Ishikawa (cell line): Measurements from ENCODE around the gene TSPAN4.

ENCODE experiments used
- CEBPB ChIP-seq: IDR thresholded peaks from 2 replicates; pipeline ENCODE4 v1.6.1; 2012
- CREB1 ChIP-seq: IDR thresholded peaks from 2 replicates; pipeline ENCODE4 v1.6.1; 2012; ENCODE audit warnings: low read depth
- EGR1 ChIP-seq: IDR thresholded peaks from 2 replicates; pipeline ENCODE4 v1.6.1; 2012
- EP300 ChIP-seq: IDR thresholded peaks from 2 replicates; pipeline ENCODE4 v1.6.1; 2012; ENCODE audit warnings: borderline replicate concordance
- FOXM1 ChIP-seq: IDR thresholded peaks from 2 replicates; pipeline ENCODE4 v1.6.1; 2012; ENCODE audit warnings: low read depth, borderline replicate concordance
- NFIC ChIP-seq: IDR thresholded peaks from 2 replicates; pipeline ENCODE4 v1.6.1; 2012
- RAD21 ChIP-seq: IDR thresholded peaks from 2 replicates; pipeline ENCODE4 v1.6.1; 2012; ENCODE audit warnings: low read depth
- TAF1 ChIP-seq: IDR thresholded peaks from 2 replicates; pipeline ENCODE4 v1.6.1; 2012; ENCODE audit warnings: low read depth, mild to moderate bottlenecking
- TCF12 ChIP-seq: IDR thresholded peaks from 2 replicates; pipeline ENCODE4 v1.6.1; 2012; ENCODE audit warnings: low read depth
- TEAD4 ChIP-seq: IDR thresholded peaks from 2 replicates; pipeline ENCODE4 v1.6.1; 2012
- YY1 ChIP-seq: IDR thresholded peaks from 2 replicates; pipeline ENCODE4 v1.6.1; 2012; ENCODE audit warnings: low read depth
- ZBTB7A ChIP-seq: IDR thresholded peaks from 2 replicates; pipeline ENCODE4 v1.6.1; 2012; ENCODE audit warnings: low read depth
- TF ChIP-seq, protein P1 (sequence below): IDR thresholded peaks from 2 replicates; pipeline ENCODE4 v1.6.1; 2012
- TF ChIP-seq, protein P2 (sequence below): IDR thresholded peaks from 2 replicates; pipeline ENCODE4 v1.6.1; 2012; ENCODE audit warnings: low read depth, mild to moderate bottlenecking
- TF ChIP-seq, protein P3 (sequence below): IDR thresholded peaks from 2 replicates; pipeline ENCODE4 v1.6.1; 2012

Gene TSPAN4

DNA sequence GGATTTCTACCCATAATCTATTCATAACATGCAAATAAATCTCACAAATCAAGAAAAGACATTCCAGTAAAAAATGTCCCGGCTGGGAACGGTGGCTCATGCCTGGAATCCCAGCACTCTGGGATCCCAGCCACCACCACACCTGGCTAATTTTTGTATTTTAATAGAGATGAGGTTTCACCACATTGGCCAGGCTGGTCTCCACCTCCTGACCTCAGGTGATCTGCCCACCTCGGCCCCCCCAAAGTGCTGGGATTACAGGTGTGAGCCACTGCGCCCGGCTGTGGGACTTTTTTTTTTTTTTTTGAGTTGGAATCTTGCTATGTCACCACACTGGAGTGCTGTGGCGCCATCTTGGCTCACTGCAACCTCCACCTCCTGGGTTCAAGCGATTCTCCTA, 63.3 kb downstream of the TSPAN4 start:
- TF ChIP-seq EP300, result no peak
- TF ChIP-seq NFIC, result no peak
- TF ChIP-seq CREB1, result no peak
- no peak for TF ChIP-seq YY1
- TF ChIP-seq, protein P1, sequence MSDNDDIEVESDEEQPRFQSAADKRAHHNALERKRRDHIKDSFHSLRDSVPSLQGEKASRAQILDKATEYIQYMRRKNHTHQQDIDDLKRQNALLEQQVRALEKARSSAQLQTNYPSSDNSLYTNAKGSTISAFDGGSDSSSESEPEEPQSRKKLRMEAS, result no peak
- no peak for TF ChIP-seq TCF12
- TF ChIP-seq, protein P2, sequence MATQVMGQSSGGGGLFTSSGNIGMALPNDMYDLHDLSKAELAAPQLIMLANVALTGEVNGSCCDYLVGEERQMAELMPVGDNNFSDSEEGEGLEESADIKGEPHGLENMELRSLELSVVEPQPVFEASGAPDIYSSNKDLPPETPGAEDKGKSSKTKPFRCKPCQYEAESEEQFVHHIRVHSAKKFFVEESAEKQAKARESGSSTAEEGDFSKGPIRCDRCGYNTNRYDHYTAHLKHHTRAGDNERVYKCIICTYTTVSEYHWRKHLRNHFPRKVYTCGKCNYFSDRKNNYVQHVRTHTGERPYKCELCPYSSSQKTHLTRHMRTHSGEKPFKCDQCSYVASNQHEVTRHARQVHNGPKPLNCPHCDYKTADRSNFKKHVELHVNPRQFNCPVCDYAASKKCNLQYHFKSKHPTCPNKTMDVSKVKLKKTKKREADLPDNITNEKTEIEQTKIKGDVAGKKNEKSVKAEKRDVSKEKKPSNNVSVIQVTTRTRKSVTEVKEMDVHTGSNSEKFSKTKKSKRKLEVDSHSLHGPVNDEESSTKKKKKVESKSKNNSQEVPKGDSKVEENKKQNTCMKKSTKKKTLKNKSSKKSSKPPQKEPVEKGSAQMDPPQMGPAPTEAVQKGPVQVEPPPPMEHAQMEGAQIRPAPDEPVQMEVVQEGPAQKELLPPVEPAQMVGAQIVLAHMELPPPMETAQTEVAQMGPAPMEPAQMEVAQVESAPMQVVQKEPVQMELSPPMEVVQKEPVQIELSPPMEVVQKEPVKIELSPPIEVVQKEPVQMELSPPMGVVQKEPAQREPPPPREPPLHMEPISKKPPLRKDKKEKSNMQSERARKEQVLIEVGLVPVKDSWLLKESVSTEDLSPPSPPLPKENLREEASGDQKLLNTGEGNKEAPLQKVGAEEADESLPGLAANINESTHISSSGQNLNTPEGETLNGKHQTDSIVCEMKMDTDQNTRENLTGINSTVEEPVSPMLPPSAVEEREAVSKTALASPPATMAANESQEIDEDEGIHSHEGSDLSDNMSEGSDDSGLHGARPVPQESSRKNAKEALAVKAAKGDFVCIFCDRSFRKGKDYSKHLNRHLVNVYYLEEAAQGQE, result no peak
- TF ChIP-seq TAF1, result no peak
- TF ChIP-seq EGR1, result no peak
- TF ChIP-seq CEBPB, result no peak
- TF ChIP-seq TEAD4, result no peak
- no peak for TF ChIP-seq ZBTB7A
- TF ChIP-seq, protein P3, sequence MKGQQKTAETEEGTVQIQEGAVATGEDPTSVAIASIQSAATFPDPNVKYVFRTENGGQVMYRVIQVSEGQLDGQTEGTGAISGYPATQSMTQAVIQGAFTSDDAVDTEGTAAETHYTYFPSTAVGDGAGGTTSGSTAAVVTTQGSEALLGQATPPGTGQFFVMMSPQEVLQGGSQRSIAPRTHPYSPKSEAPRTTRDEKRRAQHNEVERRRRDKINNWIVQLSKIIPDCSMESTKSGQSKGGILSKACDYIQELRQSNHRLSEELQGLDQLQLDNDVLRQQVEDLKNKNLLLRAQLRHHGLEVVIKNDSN, result no peak
- TF ChIP-seq RAD21, result no peak
- TF ChIP-seq FOXM1, result no peak

GRCh38 chr11:907668-908067, 65.0 kb downstream of the TSPAN4 start:
- TF ChIP-seq TEAD4 (no peak), TCF12 (no peak), EGR1 (no peak), CREB1 (no peak), YY1 (no peak), FOXM1 (no peak), EP300 (no peak), TAF1 (no peak)
- TF ChIP-seq, protein P3, result no peak
- TF ChIP-seq, protein P2, result no peak

DNA sequence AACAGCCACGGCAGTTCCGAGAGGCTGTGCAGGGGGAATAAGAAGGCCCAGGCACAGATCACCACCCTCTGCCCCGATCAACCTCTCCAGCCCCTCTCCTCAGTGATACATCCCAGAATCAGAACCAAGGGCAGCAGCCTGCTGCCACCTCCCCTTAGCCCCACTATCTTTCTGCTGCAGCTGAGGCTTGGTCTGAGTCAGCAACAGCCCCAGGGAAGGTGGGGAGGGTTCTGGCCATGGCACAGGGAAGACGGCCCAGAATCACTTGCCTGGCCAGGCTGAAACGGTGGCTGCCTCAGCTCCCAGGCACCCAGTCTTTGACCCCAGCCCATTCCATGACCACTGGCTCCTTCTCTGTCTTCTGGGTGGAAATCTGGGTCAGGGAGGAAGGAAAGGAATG, 65.6 kb downstream of the TSPAN4 start:
- TF ChIP-seq, protein P1, result no peak
- TF ChIP-seq, protein P2, result 0 out of 2 replicates have a peak, but pooled peaks have one; percentile 12
- no peak for TF ChIP-seq EP300

DNA sequence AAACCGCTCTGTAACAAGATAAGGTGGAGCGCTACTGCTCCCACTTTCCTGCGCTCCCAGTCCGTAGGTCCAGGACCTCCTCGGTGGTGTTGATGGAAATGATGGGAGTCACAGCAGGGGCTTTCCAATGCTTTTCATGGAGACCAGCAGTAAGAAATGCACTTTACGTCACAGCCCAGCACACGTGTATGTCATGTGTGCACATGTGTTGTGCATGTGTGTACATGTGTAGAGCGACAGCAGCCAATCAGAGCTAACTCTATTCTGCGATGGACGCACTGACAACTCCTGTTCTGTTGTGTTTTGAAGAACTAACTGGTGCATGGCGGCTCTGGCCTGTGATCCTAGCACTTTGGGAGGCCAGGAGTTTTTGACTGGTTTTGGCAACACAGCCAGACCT, 66.8 kb downstream of the TSPAN4 start:
- TF ChIP-seq CEBPB, result no peak
- no peak for TF ChIP-seq TEAD4
- TF ChIP-seq TCF12, result no peak
- TF ChIP-seq, protein P1, result no peak
- TF ChIP-seq, protein P3, result no peak
- TF ChIP-seq, protein P2, result no peak
- TF ChIP-seq EP300, result no peak
- no peak for TF ChIP-seq EGR1
- TF ChIP-seq FOXM1, result no peak
- no peak for TF ChIP-seq CREB1
- TF ChIP-seq TAF1, result no peak
- no peak for TF ChIP-seq ZBTB7A
- no peak for TF ChIP-seq RAD21
- no peak for TF ChIP-seq NFIC
- no peak for TF ChIP-seq YY1
